ENCODE results near the gene CCRL2. TPM values are rescaled to one million over a fixed set of nuclear protein-coding genes. Genes with fewer than 3 reads are reported as not detected.
A peak's percentile ranks its signal among the peaks of the same experiment; 100 is the strongest.

The CCRL2 gene
- total and polyA plus RNA-seq, 11 donors, result 0.70 to 8.1 (median 1.7) TPM

- DNase-seq (no peak), ATAC-seq (peak in 1 of 4 donors; percentile 22)
- intact Hi-C loops (cut with DNase I), result loop anchor here in 1 of 10 donors (10.0 kb wide), 1 partner anchor 146 kb away; no protein-coding TSS in a partner anchor
- H3K4me1 ChIP-seq, result peaks cover 0 to 55% (median 0%) of the 10 kb centered on the region in 12 donors
- no peaks in the 10 kb centered on the region for H3K9me3 ChIP-seq
- 69 to 81% (median 74%) methylated on average over 6 of the region's 6 CpGs for WGBS, 4 donors
- no peak overlapping the region for H3K4me3 ChIP-seq
- no peak for TF ChIP-seq POLR2A (IDR thresholded peaks at IDR 0.05)
- TF ChIP-seq, protein P1, sequence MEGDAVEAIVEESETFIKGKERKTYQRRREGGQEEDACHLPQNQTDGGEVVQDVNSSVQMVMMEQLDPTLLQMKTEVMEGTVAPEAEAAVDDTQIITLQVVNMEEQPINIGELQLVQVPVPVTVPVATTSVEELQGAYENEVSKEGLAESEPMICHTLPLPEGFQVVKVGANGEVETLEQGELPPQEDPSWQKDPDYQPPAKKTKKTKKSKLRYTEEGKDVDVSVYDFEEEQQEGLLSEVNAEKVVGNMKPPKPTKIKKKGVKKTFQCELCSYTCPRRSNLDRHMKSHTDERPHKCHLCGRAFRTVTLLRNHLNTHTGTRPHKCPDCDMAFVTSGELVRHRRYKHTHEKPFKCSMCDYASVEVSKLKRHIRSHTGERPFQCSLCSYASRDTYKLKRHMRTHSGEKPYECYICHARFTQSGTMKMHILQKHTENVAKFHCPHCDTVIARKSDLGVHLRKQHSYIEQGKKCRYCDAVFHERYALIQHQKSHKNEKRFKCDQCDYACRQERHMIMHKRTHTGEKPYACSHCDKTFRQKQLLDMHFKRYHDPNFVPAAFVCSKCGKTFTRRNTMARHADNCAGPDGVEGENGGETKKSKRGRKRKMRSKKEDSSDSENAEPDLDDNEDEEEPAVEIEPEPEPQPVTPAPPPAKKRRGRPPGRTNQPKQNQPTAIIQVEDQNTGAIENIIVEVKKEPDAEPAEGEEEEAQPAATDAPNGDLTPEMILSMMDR (IDR thresholded peaks at IDR 0.05), result no peak
- peak overlapping the region in 1 of 12 donors; percentile 77 for H3K27ac ChIP-seq
- no peaks in the 10 kb centered on the region for H3K36me3 ChIP-seq
- H3K27me3 ChIP-seq, result peaks cover 0 to 4% (median 0%) of the 10 kb centered on the region in 9 donors
Observed at GRCh38 chr3:46360907-46361306, 46.2 kb upstream of the CCRL2 start.

DNA sequence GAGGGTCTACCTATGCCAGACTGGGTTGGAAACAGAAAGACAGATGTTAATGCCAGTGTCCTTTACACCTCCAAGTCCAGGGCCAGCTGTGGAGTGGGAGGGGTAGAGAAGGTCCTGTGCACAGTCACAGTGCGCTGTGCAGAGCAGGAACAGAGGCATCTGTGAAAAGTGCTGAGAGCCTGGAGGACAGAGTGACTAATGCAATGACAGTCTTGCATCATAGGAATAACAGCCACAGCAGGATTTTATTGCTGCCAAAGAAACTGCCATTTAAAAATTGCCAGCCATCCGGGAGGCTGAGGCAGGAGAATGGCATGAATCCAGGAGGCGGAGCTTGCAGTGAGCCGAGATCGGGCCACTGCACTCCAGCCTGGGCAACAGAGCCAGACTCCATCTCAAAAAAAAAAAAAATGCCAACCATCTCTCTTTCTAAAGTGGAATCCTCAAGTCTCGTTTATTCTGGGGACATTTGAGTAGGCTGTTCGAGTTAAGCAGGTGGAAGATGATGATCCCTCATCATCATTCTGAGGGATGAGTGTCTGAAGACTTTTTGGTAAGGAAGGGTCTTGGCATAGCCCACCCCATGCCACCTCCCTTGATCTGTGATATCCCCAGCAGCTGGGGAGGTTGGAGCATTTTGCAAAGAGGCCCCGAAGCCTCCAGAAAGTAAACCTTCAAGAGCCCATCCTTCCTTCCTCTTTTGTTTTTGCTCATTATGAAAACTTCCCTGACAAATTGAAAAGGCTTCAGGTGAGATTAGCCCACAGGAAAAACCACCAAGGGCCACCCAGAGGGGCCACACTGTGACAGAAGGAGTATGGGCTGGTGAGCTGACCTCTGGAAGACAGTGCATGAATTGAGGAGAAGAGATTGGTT, 45.4 kb upstream of the CCRL2 start:
- Histone ChIP-seq H3K27ac (peak overlapping the region in 1 of 12 donors; percentile 77), H3K4me3 (no peak overlapping the region), H3K36me3 (no peaks in the 10 kb centered on the region), H3K4me1 (peaks cover 0 to 54% (median 0%) of the 10 kb centered on the region in 12 donors), H3K9me3 (no peaks in the 10 kb centered on the region), H3K27me3 (peaks cover 0 to 11% (median 0%) of the 10 kb centered on the region in 9 donors)
- intact Hi-C loops (cut with DNase I), result loop anchor here in 1 of 10 donors (10.0 kb wide), 1 partner anchor 147 kb away; no protein-coding TSS in a partner anchor
- WGBS, 4 donors, result 68 to 75% (median 72%) methylated on average over 8 of the region's 8 CpGs
- DNase-seq (peak in 2 of 5 donors; percentile 38 to 53), ATAC-seq (peak in 3 of 4 donors; percentile 44 to 90 (median 82))
- TF ChIP-seq, protein P1 (IDR thresholded peaks at IDR 0.05), result no peak
- TF ChIP-seq POLR2A (IDR thresholded peaks at IDR 0.05), result no peak

GRCh38 chr3:46365041-46365440, 42.0 kb upstream of the CCRL2 start:
- ATAC-seq, result no peak
- Histone ChIP-seq H3K9me3 (no peaks in the 10 kb centered on the region), H3K4me3 (no peak overlapping the region)

More at GRCh38 chr3:46365041-46365440, 42.0 kb upstream of the CCRL2 start:
- intact Hi-C loops (cut with DNase I), result loop anchor here in 1 of 10 donors (10.0 kb wide), 1 partner anchor 150 kb away; no protein-coding TSS in a partner anchor
- Histone ChIP-seq H3K36me3 (no peaks in the 10 kb centered on the region), H3K27ac (no peak overlapping the region), H3K4me1 (peaks cover 0 to 41% (median 0%) of the 10 kb centered on the region in 12 donors), H3K27me3 (peaks cover 0 to 28% (median 0%) of the 10 kb centered on the region in 9 donors)
- no peak for TF ChIP-seq POLR2A (IDR thresholded peaks at IDR 0.05)
- TF ChIP-seq, protein P1 (IDR thresholded peaks at IDR 0.05), result no peak
- WGBS, 4 donors, result 85 to 86% (median 85%) methylated on average over 4 of the region's 4 CpGs
- no peak for DNase-seq

All from heart left ventricle (tissue), 16 donors.